ENCODE results near the gene TLE2.

The TLE2 gene

DNA sequence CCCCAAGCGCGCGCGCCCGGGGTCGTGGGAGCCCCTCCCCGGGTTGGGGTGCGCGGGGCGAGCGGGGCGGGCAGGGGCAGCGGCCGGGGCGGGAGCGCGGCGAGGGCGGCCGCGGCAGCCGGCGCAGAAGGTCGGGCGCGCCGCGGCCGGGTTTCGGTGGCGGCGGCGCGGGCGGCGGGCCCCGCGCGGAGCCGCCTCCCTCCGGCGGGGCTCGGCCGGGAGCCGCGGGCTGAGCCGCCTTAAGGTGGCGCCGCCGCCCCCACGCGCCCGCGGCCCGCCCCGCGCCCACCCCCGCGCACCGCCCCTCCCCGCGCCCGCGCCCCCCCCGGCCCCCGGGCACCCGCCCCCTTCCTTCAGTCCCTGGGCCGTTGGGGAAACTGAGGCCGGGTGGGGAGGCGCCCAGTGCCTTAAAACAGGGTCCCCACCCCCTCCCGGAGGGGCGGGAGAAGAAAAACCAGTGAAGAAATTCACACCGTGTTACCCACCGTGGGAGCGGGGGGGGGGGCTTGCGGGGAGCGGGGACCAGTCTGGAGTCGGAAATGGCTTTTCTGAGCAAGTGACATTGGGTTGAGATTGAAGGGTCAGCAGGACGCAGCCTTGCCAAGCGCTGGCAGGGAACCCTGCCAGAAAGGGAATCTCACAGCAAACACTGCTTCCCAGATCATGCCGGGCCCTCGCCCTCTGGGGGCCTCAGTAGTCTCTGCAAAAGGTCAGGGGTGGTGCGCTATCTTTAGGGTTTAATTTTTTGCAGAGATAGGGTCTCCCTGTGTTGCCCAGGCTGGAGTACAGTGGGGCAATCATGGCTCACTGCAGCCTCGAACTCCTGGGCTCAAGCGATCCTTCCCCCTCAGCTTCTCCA is at the start of gene TLE2:
TSS of gene TLE2 (minus strand) at position 216 of the 859 bp plus-strand sequence. CDS start 376 bp downstream, outside the sequence.
- DNase-seq (ENCODE audit: low spot score) = peak; percentile 61

DNA sequence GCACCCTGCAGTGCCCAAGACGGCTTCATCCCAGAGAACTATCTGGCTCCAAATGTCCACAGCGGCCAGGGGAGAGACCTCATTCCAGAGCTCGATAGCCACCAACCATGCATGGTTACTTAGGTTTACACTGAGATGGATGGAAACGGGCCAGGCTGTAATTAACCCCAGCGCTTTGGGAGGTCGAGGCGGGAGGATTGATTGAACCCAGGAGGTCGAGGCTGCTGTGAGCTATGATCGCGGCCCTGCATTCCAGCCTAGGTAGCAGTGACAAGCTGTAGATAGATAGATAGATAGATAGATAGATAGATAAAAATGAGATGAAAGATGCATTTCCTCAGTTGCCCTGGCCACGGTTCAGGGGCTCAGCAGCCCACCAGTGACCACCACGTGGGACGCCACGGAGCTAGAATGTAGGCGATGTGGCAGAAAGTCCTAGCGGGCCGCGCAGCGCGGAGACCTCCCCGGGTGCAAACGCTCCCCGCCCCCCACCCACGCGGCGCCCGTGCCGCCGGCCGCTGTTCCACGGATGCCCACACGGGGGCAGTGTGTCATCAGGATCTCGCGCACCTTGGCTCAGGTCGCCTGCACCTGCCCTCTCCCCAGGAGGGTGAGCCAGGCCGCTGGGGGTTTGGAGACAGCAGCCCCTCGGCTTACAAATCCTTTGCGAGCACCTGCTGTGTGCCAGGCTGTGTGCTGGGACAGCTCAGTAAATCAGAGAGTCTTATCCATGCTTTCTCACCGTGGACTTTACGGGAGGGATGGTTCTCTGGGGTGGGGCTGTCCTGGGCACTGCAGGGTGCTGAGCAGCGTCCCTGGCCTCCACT is 46.7 kb upstream of the TLE2 start:
- DNase-seq (ENCODE audit: low spot score) = peak; percentile 74

DNA sequence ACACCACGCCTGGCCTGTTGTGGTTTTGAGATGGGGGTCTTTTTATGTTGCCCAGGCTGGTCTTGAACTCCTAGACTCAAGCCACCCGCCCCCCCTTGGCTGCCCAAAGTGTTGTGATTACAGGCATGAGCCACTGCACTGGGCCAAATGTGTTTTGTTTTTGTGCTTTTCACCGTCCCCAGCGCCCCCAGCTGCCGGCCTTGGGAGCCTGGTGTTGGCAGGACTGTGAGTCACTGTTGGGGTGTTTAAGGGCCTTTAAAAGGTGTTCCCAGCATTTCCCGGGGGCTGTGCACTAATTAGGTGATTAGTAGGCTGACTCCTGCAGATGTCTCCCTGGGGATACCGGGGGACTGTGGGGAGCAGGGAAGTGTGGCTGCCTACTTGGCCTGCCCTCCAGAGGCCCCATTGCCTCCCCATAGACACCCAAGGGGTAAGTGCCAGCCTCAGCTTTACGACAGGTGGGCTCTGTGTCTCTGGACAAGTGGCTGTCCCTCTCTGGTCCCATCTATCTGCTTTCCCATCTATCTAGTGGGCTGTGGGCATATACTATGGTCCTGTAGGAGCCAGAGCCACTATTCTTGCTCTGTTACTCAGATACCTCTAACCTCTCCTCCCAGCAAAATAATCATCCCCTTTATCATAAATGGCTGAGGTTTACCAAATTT is 45.0 kb upstream of the TLE2 start:
- DNase-seq (ENCODE audit: low spot score) = peak; percentile 18

DNA sequence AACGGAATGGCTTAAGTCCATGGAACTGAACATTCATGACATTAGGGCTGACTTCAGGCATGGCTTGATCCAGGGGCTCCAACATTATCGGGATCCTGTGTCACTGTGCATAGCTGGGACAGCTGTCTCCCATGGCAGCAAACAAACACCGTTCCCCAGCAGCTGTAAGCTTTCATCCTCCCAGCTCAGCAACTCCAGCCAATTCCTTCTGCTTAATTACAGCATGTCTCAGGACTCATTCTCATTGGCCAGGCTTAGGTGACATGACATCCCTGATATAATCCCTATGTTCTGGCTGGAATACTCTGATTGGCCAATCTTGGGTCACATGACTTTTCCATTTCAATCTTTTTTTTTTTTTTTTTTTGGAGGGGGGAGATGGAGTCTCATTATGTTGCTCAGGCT is 44.1 kb upstream of the TLE2 start:
- DNase-seq (ENCODE audit: low spot score) = peak; percentile 83

DNA sequence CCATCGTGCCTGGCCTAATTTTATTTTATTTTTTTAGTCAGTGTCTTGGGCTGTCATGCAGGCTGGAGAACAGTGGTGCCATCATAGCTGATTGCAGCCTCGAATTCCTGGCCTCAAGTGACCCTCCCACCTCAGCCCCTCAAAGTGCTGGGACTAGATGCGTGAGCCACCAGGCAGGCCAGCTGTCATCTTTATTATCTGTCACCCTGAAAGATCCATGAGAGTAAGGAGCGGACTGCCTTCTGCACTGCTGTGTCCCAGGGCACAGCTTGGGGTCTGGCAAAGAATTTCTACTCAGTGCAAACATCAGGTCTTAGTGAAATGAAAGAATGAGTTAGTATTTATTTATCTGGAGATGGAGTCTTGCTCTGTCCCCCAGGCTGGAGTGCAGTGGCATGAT is 42.7 kb upstream of the TLE2 start:
- peak; percentile 8 for DNase-seq (ENCODE audit: low spot score)

DNA sequence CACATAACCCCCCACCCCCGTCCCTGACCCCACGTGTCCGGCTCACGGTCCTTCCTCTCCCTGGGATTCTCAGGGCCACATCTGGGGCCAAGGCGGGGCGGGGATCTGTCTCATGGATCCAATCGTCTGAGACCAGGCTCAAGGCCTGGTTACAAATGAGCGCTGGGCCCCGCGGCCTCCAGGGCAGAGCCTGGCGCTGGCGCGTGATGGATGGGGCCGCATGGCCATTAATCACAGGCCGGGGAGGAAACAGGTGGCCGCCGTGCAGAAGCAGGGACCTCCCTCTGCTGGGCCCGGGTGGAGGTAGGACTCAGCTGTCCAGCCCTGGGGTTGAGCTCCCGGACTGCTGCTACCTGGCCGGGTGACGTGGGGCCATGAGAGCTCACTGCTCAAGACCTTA is 39.0 kb upstream of the TLE2 start:
- no peak for DNase-seq (ENCODE audit: low spot score)

DNA sequence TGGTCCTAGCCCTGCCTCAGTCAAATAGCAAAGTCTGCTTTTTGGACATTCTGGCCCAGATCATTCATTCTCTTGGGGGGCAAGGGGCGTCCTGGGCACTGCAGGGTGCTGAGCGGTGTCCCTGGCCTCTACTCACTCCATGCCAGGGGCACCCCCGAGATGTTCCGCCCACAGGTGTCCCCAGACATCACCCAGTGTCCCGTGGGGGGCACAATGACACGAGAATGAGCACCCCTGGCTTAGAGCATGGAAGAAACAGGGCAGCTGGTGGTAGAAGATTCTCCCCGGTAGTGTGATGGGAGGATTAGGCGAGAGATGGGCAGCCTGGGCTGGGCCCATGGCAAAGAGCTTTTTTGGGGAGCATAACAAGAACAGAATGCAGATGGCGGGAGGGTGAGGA is 38.5 kb upstream of the TLE2 start:
- DNase-seq (ENCODE audit: low spot score) = no peak

DNA sequence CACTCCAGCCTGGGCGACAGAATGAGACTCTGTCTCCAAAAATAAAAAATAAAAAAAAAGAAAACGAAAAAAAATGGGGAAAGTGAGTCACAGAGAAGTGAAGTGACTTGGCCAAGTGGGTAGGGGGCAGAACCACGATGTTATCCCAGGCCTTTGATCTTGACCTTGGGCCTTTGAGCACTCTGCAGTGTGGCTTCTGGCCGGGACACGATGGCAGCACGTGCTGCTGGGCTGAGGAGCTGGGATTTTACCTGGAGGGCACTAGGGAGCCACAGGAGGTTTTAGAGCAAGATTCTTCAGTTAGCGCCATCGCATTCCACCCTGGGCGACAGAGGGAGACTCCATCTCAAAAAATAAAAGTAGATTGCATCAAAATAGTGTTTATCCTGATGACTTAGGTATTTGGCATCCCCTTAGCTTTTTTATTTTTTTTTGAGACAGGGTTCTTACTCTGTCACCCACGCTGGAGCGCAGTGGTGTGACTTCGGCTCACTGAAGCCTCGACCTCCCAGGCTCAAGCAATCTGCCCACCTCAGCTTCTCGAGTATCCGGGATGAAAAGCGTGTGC is 37.5 kb upstream of the TLE2 start:
- no peak for DNase-seq (ENCODE audit: low spot score)

DNA sequence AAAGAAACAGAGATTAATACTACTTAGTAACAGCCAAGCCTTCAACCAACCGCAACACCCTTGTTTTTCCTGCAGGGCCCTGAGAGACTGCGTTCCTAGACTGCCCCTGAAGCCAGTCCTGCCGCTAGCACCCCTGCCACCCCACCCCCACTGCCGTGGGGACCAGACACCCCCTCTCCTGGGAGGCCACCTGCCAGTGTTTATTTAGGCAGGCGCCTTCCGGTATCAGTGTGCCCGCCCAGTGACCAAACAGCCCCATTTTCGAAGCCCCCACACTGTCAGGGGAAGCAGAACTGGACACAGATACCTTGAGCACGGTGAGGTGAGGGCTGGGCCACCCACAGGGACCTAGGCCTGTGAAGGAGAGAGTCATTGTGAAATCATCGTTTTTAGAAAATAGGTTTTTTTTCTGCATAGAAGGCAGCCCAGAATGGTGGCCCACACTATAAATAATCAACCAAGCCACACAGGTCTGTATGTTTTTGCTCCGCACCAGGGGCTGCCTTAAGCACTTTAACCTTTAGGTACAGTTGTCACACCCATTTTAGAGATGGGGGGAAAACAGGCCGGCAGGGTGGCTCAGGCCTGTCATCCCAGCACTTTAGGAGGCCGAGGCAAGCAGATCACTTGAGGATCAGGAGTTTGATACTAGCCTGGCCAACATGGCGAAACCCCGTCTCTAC is 36.7 kb upstream of the TLE2 start:
- no peak for DNase-seq (ENCODE audit: low spot score)

DNA sequence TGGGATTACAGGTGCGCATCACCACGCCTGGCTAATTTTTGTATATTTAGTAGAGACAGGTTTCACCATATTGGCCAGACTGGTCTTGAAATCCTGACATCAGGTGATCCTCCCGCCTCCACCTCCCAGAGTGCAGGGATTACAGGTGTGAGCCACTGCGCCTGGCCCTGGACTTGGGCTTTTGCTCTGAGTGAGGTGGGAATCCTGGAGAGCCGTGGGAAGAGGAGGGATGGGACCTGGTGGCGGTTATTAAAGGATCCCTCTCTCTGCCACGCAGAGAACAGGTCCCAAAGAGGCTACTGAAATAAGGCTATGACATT is 34.9 kb upstream of the TLE2 start:
- no peak for DNase-seq (ENCODE audit: low spot score)

DNA sequence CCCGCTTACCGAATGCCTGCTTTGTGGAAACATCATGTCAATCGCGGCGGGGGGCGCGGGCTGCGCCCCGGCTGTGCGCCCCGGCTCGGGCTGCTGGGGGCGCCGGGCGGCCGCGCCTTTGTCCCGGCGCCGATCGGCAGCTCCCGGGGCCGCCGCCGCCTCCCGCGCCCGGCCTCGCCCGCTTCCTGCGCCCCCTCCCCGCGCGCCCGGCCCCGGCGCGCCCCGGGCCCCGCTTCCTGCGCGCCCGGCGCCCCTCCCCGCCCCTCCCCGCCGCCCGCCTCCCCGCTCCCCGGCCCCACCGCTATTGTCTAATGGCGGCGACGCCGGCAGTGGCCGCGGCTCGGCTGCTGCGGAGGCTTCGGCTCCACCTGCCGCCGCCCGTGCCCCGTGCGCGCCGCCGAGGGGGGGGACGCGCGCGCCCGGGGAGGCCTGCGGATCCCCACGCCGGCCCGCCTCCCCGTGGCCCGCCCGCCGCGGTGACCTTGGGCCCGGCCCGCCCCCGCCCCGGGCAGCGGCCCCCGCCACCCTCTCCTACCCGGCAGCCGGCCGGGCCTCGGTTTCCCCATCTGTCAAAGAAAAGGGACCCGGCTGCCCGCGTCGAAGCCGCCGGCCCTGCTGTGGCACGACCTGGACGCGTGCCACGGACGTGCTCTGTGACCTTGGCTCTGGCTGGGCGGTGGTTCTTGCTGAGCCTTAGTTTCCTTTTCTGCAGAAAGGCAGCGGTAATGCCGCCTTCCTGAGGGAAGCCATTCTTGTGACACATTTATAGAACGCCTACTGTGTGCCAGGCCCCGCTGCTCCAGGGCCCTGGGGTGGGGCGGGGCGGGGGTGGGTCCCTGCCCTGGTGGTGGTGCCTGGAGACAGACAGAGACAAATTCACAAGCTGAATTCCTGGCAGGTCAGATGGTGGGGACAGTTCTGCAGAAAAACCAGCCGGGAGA is 33.4 kb upstream of the TLE2 start, which contains the start of gene TLE5:
TSS of gene TLE5 (minus strand) at position 331 of the 941 bp plus-strand sequence. CDS start at position 36, 295 bp downstream.
- peak; percentile 89 for DNase-seq (ENCODE audit: low spot score)

DNA sequence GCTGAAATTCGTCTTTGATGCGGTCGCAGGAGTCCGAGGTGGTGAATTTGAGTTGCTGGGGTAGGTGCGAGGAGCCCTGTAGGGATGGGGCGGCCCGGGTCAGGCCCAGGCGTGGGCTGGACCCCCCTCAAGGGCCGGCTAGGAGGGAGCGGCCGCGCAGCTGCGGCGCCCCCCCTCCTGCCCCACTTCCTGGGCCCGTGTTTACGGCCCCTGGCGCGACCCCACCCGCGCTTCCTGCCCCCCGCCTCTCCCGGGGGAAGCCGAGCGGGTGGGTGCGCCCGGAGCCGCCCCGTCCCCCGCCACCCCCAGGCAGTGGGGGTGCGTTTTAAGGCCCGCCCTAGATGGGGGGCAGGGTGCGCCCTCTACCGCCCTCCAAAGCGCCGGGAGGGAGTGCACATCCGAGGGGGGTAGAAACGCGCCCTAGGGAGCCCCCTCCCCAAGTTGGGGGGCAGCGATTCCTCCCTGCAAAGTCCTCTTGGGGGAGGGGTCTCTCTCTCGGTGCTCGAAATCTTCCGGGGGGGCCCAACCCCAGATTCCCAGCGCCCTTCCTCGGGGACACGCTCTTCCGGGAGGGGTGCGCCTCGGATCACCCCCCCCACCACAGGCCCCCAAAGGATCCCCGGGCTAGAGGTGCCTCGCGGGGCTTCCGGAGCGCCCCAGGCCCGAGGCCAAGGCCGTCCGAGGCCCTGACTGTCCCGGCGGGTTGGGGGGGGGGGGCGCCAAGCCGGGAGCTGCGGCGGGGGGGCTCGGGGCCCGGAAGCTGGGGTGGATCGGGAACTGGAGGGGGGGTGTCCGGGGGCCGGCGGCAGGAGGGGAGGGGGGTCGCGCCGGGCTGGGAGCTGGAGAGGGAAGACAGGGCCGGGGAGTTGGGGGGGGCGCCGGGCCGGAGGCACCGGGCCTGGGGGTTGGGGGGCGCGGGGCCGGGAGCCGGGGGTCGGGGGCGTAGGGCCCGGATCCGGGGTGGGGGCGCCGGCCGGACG is 32.4 kb upstream of the TLE2 start:
- peak; percentile 75 for DNase-seq (ENCODE audit: low spot score)

DNA sequence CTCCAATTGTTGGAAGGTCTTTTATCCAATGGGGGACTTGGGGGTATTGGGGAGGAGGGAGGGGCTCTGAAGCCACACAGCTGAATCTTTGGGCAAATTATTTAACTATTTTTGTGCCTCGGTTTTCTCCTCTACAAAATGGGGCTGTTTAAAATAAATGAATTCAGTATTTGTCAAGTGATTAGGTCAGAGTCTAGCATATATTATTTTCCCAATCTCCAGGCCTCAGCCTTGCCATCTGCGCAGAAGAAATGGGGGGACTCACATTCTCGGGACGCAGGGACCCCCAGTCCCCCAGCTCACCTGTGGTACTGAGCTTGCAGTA is 31.7 kb upstream of the TLE2 start:
- DNase-seq (ENCODE audit: low spot score) = no peak

DNA sequence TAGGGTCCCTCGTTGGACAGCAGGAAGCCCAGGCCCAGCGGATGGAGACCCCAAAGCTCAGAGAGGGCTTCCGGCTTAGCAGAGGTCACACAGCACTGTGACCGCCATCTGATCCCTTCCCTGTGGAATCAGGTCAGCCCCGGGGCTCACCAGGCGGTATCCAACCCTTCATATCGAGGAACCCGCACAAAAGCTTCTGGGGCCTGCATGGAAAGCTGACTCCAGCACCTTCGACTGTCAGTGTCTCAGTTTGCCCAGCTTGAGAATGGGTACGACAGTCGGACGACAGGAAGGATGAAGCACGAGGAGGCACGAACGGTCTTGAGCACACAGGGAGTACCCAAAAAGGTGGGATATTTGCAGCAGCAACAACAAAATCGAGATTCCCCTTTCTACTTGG is 30.6 kb upstream of the TLE2 start:
- DNase-seq (ENCODE audit: low spot score) = no peak

DNA sequence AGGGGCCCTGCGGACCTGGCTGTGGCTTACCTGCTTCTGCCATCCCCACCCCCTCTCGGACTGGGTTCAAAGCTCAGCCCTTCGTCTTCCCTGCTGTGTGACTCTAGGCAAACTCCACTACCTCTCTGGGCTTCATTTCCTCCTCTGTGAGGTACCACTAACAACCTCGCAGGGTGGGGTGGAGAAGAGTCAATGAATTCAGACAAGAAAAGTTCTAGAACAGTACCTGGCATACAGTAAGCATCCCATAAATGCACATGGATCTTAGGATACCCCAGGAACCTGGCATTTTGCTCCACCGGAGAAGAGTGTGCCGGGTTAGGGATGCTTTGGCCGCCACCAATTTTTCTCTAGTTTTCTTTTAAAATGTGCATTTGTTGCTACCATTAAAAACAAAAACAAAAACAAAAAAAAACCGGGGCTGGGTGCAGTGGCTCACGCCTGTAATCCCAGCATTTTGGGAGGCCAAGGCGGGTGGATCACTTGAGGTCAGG is 29.8 kb upstream of the TLE2 start:
- DNase-seq (ENCODE audit: low spot score) = no peak

DNA sequence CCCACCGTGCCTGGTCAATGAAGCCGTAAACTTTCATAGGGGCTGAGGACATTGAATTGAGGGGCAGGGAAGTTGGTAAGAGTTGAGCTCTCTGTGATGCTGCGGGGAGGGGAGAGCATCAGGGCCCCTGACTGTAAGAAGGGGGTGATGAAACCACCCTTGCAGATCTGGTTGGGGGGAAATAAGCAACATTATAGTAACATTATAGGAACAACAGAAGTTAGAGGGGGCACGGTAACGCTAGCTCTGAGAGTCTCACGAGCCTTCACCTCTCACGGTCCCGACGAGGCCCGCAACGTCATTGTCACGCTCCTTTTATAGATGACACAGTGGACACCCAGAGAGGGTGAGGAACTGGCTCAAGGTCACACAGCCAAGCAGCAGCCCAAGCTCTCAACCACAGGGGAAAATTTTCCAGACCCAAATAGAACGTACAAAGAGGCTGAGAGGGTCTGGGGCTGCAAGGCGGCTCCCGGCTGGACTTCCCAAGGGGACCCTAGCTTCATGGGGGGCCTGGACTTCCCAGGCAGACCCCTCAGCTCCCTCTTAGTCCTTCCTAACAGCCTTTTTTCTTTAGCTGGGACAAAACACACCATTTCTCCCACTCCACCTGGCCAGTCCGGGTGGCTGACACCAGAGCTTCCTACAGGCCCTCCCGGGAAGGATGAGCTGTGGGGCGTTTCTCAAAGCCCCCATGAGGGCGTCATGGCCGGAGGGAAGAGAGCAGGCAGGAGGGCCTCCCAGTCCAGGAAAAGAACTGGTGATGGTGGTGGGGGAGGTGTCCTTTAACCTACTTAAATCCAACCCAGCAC is 29.1 kb upstream of the TLE2 start:
- DNase-seq (ENCODE audit: low spot score) = no peak

DNA sequence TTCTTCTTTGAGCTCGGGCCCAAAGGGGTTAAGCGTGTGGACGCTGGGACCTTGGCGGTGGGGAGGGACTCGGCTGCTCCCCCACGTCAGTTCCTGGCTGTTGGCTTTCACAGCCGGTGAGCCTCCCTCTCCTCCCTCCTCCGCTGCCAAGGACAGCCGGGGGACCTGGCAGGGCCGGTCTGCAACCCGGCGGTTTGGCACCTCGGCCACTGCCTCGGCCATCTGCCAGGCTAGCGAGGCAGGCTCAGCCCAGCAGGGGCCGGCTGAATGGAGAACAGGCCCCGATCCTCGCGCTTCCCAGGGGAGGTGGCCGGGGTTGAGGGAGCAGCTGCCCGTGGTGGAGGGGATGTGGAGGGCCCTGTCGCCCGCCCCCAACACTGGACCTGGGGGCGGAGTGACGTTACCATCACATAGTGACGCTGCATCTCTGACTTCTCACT is 28.2 kb upstream of the TLE2 start:
- DNase-seq (ENCODE audit: low spot score) = peak; percentile 70

DNA sequence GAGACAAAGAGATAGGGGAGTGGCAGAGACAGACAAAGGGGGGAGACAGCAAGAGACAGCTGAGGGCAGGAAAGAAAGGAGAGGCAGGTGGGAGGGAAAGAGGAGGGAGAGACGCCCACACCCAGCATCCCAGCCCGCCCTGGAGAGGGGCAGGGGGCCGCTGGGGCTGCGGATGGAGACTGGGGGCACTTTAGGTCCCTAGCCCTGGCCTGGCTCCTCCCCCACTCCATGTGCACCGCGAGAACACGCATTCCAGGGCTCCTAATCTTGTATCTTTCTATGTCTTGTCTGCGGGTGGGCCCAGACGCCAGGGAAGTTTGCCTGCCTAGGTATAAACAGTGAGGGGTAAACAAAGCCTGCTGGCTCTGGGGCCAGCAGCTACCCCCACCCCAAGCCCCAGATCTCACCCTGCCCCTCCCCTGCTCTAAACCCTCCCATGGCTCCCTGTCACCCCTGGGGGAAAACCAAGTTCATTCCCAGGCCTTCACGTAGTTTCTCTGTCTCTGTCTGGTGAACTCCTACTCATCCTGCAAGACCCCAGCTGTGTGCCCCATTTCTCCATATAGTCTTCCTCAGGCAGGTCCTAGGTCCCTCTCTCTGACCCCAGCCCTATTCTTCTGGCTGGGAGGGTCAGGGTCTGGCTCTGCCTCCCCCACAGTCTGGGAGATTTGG is 27.5 kb upstream of the TLE2 start:
- no peak for DNase-seq (ENCODE audit: low spot score)

Data from AG08396 (cell line).